Esophagus squamous epithelium (tissue), 4 donors: ENCODE results near the gene FN1.

Experiments used
- POLR2A ChIP-seq, 4 donors: fragments of 450-650 bp; IDR thresholded peaks; one replicate each; pipeline ENCODE4 v1.6.1; 2017; ENCODE audit warnings: antibody characterized with exemption in 4 of 4, mild to moderate bottlenecking in 4 of 4, moderate library complexity in 3 of 4
- TF ChIP-seq, protein P1 (sequence below), 6 experiments: fragments of 450-650 bp in 4 of 6; fragments of 200-600 bp in 2 of 6; sonication (generic) in 2 of 6; IDR thresholded peaks; one replicate each; pipeline ENCODE4 v1.5.1; 2016 to 2019; ENCODE audit warnings: antibody characterized with exemption in 6 of 6, mild to moderate bottlenecking in 4 of 6, moderate library complexity in 4 of 6

DNA sequence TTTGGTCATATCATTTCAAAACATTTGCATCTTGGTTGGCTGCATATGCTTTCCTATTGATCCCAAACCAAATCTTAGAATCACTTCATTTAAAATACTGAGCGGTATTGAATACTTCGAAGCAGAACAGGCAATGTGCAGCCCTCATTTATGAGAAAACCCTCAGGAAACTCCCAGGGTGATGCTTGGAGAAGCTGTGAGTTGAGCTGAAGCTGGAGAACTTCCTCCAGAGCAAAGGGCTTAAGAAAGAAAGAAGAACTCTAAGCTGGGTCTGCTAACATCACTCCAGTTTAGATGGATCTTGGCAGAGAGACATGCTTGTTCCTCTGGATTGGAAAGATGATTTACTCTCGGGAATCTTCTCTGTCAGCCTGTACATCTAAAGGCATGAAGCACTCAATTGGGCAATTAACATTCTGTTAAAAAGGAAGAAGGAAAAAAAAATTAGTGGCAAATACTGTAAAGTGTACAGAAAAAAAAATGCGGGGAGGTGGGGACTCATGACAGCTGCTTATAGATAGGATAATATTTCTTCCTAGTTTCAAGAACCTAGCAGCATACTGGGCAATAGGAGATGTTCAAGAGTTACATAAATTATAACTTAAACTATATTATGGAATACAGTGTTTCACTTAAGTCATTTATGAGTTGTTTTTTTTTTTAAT lies 74.5 kb downstream of the FN1 start:
- no peak for TF ChIP-seq POLR2A (IDR thresholded peaks at IDR 0.05)
- TF ChIP-seq, protein P1, sequence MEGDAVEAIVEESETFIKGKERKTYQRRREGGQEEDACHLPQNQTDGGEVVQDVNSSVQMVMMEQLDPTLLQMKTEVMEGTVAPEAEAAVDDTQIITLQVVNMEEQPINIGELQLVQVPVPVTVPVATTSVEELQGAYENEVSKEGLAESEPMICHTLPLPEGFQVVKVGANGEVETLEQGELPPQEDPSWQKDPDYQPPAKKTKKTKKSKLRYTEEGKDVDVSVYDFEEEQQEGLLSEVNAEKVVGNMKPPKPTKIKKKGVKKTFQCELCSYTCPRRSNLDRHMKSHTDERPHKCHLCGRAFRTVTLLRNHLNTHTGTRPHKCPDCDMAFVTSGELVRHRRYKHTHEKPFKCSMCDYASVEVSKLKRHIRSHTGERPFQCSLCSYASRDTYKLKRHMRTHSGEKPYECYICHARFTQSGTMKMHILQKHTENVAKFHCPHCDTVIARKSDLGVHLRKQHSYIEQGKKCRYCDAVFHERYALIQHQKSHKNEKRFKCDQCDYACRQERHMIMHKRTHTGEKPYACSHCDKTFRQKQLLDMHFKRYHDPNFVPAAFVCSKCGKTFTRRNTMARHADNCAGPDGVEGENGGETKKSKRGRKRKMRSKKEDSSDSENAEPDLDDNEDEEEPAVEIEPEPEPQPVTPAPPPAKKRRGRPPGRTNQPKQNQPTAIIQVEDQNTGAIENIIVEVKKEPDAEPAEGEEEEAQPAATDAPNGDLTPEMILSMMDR (IDR thresholded peaks at IDR 0.05): no peak
